AG09319 (cell line): ENCODE measurements around the gene OR8D1.
A peak's percentile ranks its signal among the peaks of the same experiment; 100 is the strongest.
"Not testable (repeated sequence)": the region's sequence is repeated elsewhere in the genome, so short reads cannot be mapped to it uniquely, and the experiment has no call there.

ENCODE experiments used
- DNase-seq: peaks from one replicate; pipeline ENCODE4 v3.0.0-alpha.2; 2010; ENCODE audit warnings: low read depth; ENCODE audit errors: extremely low read depth
- TF ChIP-seq, protein P1 (sequence below): IDR thresholded peaks from 2 replicates; pipeline ENCODE4 v1.5.1; 2011; ENCODE audit warnings: low read depth, mild to moderate bottlenecking, inconsistent platforms, low read length, moderate library complexity

OR8D1 gene

DNA sequence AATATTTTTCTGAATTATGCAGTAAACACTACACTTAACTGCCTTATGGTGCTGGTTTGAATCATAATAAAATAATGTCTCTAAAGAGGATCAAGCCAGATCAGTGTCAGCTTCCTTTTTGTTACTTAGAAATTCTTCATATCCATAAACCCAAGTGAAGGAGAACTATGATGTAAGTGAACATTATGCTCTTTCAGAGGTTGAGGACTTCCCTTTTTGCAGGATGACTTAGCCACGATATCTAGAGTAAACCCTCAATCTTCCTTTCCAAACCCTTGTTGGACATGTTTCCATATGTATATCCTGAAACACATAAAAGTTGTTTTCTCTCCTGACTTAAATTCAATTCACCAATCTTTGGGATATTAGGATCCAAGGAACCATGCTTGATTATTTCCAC, 19.1 kb downstream of the OR8D1 start:
- TF ChIP-seq, protein P1, sequence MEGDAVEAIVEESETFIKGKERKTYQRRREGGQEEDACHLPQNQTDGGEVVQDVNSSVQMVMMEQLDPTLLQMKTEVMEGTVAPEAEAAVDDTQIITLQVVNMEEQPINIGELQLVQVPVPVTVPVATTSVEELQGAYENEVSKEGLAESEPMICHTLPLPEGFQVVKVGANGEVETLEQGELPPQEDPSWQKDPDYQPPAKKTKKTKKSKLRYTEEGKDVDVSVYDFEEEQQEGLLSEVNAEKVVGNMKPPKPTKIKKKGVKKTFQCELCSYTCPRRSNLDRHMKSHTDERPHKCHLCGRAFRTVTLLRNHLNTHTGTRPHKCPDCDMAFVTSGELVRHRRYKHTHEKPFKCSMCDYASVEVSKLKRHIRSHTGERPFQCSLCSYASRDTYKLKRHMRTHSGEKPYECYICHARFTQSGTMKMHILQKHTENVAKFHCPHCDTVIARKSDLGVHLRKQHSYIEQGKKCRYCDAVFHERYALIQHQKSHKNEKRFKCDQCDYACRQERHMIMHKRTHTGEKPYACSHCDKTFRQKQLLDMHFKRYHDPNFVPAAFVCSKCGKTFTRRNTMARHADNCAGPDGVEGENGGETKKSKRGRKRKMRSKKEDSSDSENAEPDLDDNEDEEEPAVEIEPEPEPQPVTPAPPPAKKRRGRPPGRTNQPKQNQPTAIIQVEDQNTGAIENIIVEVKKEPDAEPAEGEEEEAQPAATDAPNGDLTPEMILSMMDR, result no peak
- no peak for DNase-seq

DNA sequence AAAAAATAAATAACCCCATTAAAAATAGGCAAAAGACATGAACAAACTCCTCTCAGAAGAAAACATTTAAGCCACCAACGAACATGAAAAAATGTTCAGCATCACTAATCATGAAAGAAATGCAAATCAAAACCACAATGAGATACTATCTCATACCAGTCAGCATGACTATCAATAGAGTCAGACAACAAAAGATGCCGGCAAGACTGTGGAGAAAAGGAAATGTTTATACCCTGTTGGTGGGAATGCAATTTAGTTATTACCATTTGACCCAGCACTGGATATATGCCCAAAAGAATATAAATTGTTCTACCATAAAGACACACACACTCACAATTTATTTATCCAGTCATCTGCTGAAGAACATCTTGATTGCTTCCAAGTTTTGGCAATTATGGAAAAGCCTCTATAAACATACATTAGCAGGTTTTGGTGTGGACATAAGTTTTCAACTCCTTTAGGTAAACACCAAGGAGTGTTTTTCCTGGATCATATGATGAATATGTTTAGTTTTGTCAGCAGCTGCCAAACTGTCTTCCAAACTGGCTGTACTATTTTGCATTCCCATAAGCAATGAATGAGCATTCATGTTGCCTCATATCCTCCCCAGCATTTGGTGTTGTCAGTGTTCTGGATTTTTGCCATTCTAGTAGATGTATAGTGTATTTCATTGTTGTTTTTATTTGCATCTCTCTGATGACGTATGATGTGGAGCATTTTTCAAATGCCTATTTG, 28.0 kb downstream of the OR8D1 start:
- TF ChIP-seq, protein P1, result no peak
- peak; percentile 3 for DNase-seq

DNA sequence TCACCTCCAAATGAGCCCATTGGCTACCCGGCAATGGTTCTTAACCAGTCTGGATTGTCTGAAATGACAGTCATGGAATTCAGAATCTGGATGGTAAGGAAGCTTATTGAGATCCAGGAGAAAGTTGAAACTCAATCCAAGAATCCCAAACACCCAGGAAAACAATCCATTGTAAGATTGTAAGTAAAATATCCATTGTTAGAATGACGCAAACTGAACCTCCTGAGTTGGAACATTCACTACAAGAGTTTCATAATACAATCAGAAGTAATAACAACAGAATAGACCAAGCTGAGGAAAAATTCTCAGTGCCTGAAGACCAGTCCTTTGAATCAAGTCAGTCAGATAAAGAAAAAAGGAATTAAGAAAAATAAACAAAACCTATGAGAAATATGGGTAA, 35.5 kb downstream of the OR8D1 start:
- TF ChIP-seq, protein P1, result no peak
- DNase-seq, result no peak

DNA sequence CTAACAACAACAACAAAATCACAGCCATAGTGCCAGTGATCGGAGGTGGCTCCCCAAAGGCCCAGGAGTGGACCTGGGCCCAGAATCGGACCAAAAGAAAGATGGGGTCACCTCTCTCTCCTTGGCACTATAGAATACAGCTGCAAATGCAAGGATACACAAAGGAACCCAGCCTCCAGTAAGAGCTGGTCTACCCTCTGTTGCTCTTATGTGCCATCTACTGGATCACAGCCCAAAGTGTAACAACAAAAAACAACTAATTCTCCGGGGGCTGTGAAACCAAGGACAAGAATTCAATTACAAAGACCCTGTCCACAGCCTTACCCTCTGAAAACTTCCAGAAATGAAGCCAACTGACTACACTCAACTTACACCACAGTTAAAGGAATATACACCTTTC, 35.9 kb downstream of the OR8D1 start:
- TF ChIP-seq, protein P1, result no peak
- DNase-seq, result no peak

DNA sequence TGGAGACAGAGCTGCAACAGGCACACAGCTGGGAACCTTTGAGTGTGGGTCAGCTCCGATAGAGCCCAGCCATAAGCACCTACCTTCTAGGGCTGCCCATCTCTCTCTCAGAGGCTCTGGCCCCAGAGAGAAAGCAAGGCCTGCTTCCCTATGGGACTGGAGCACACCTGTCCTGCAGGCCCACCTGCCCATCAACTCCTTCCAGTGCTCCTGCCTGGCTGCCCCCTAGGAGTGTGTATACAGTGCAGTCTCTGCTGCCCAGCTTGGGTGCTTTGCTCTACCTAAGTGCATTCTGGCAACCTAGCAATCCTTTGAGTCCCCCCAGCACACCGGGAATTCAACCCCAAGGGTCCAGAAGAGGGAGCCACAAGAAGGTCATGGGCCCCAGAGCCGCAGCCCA, 36.5 kb downstream of the OR8D1 start:
- DNase-seq, result no peak

DNA sequence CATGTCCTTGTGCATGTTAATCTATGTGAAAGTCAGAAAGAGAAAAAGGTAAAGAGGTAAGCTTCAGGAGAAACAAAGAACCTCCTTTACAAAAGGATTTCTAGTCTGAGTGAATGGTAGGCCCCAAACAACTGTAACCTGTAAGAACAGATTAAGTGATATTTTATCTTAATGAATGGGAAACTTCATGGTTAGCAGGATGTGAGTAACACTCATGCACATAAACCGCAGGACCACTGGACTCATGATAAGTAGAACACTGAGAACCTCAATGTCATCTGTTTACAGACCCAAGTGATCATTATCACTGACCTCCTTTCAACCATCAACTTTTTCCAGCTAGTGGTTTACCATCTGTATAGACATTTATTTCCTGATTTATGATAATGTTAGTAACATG, 37.7 kb downstream of the OR8D1 start:
- DNase-seq, result no peak
- TF ChIP-seq, protein P1, result no peak

More for the DNA sequence above, 36.5 kb downstream of the OR8D1 start:
- TF ChIP-seq, protein P1, result no peak

DNA sequence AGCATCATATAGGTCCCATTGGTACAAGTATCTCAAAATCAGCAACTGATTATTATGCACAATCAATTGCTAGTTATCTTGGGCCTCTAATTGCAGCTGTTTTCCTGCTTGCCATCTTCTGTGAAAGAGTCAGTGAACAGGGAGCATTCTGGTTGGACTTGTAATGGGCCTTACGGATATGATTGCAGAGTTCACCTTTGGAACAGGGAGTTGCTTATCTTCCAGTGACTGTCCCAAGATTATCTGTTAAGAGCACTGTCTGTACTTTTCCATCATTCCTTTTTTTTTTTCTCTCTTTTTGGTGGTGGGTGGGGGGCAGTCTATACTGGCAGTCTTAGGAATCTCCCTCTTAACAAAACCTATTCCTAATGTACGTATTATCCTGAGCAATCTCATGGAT, 39.7 kb downstream of the OR8D1 start:
- TF ChIP-seq, protein P1, result no peak
- DNase-seq, result no peak

DNA sequence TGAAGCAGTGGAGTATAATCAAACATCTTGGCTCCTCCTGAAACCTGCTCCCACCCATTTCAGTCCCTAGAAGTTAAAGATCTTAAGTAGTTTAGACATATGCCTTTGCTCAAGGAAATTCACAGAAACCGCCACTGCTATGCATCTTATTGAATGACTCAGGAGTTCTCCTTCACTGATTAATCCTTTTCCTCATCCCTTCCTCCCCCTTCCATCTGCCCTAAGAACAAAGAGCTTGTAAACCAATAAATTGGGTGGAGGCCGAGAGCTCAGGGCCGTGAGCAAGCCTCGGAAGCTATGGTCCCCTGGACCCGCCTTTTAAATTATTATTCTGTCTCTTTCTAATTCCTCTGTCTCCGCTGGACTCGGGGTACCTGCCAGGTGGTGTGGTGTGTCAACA, 42.9 kb downstream of the OR8D1 start:
- DNase-seq, result not testable (repeated sequence)

DNA sequence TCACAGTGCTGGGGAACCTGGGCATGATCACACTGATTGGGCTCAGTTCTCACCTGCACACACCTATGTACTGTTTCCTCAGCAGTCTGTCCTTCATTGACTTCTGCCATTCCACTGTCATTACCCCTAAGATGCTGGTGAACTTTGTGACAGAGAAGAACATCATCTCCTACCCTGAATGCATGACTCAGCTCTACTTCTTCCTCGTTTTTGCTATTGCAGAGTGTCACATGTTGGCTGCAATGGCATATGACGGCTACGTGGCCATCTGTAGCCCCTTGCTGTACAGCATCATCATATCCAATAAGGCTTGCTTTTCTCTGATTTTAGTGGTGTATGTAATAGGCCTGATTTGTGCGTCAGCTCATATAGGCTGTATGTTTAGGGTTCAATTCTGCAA, 48.7 kb downstream of the OR8D1 start:
- not testable (repeated sequence) for DNase-seq
